HUDEP-2 (cell line): ENCODE data around the gene FBXL13.

ENCODE experiments used
- DNase-seq, 76 experiments: peaks; one replicate each; lab custom pipeline; 2025; ENCODE audit not compliant: unreplicated experiment in 76 of 76; lab: John Stamatoyannopoulos, UW

FBXL13 gene

GRCh38 chr7:102943423-102944169 is 131.0 kb downstream of the FBXL13 start:
- no peak for DNase-seq

GRCh38 chr7:102942868-102943267 is 131.7 kb downstream of the FBXL13 start:
- DNase-seq, result no peak

GRCh38 chr7:102942181-102942866 is 132.3 kb downstream of the FBXL13 start:
- no peak for DNase-seq

GRCh38 chr7:102938679-102939078 is 135.9 kb downstream of the FBXL13 start:
- DNase-seq, result no peak

- DNase-seq, result no peak
Measured at GRCh38 chr7:102935450-102936115, 139.0 kb downstream of the FBXL13 start.

- DNase-seq, result no peak
Measured at GRCh38 chr7:102934701-102935100, 139.9 kb downstream of the FBXL13 start.

- no peak for DNase-seq
Measured at GRCh38 chr7:102934239-102934638, 140.4 kb downstream of the FBXL13 start.

GRCh38 chr7:102933763-102934162 is 140.8 kb downstream of the FBXL13 start:
- no peak for DNase-seq

- no peak for DNase-seq
Measured at GRCh38 chr7:102931757-102932156, 142.8 kb downstream of the FBXL13 start.

GRCh38 chr7:102927312-102927933 is 147.2 kb downstream of the FBXL13 start:
- no peak for DNase-seq

- no peak for DNase-seq
Measured at GRCh38 chr7:102926783-102927140, 147.8 kb downstream of the FBXL13 start.

- peak in 72 of 76 experiments; percentile 10 to 78 (median 46) for DNase-seq
Measured at GRCh38 chr7:102925976-102926782, 148.4 kb downstream of the FBXL13 start.

GRCh38 chr7:102918845-102919244 is 155.8 kb downstream of the FBXL13 start:
- DNase-seq, result no peak

- no peak for DNase-seq
Measured at GRCh38 chr7:102917436-102918353, 156.9 kb downstream of the FBXL13 start.

- no peak for DNase-seq
Measured at GRCh38 chr7:102916881-102917280, 157.7 kb downstream of the FBXL13 start.

GRCh38 chr7:102916426-102916825 is 158.2 kb downstream of the FBXL13 start:
- DNase-seq, result no peak

- no peak for DNase-seq
Measured at GRCh38 chr7:102914585-102914984, 160.0 kb downstream of the FBXL13 start.

GRCh38 chr7:102913826-102914225 is 160.8 kb downstream of the FBXL13 start:
- no peak for DNase-seq

- DNase-seq, result no peak
Measured at GRCh38 chr7:102912742-102913141, 161.9 kb downstream of the FBXL13 start, which contains the start of gene LRRC17. LRRC17 (plus strand) TSS chr7:102913000; CDS start chr7:102933914, 20,914 bp downstream.
